Measurements from ENCODE around the gene CEP170. TPM values are rescaled to one million over a fixed set of nuclear protein-coding genes. Genes with fewer than 3 reads are reported as not detected.
"Not testable (repeated sequence)": the region's sequence is repeated elsewhere in the genome, so short reads cannot be mapped to it uniquely, and the experiment has no call there.

Gene CEP170
- total RNA-seq, 2 donors from 2014 or later, result 9.7 to 31.4 TPM

GRCh38 chr1:243186201-243186995 is 68.7 kb downstream of the CEP170 start:
- 91% methylated on average over 8 of the region's 8 CpGs for WGBS
- H3K27ac ChIP-seq; H3K4me3 ChIP-seq; intact Hi-C loops (cut with DNase I); H3K27me3 ChIP-seq (replicated peaks; ENCODE audit: insufficient read depth); H3K4me1 ChIP-seq (replicated peaks); H3K9me3 ChIP-seq; H3K36me3 ChIP-seq; DNase-seq (ENCODE audit: low spot score): not testable (repeated sequence)

GRCh38 chr1:243184787-243185186 is 70.3 kb downstream of the CEP170 start:
- H3K36me3 ChIP-seq; H3K27ac ChIP-seq; H3K9me3 ChIP-seq; DNase-seq (ENCODE audit: low spot score); intact Hi-C loops (cut with DNase I); H3K4me3 ChIP-seq; H3K27me3 ChIP-seq (replicated peaks; ENCODE audit: insufficient read depth); H3K4me1 ChIP-seq (replicated peaks): not testable (repeated sequence)
- 92% methylated on average over 7 of the region's 7 CpGs for WGBS

GRCh38 chr1:243183661-243184060 is 71.4 kb downstream of the CEP170 start:
- DNase-seq (ENCODE audit: low spot score); H3K9me3 ChIP-seq; H3K4me3 ChIP-seq; H3K4me1 ChIP-seq (replicated peaks); H3K36me3 ChIP-seq; H3K27ac ChIP-seq; intact Hi-C loops (cut with DNase I); H3K27me3 ChIP-seq (replicated peaks; ENCODE audit: insufficient read depth): not testable (repeated sequence)

- H3K4me3 ChIP-seq; H3K27me3 ChIP-seq (replicated peaks; ENCODE audit: insufficient read depth): not testable (repeated sequence)
These were observed 71.9 kb downstream of the CEP170 start for GRCh38 chr1:243183176-243183575.

GRCh38 chr1:243179720-243180119 is 75.4 kb downstream of the CEP170 start:
- DNase-seq (ENCODE audit: low spot score), result no peak
- intact Hi-C loops (cut with DNase I), result no loop called here
- TF ChIP-seq POLR2A (IDR thresholded peaks at IDR 0.05), result no peak
- no peak for TF ChIP-seq CTCF (IDR thresholded peaks at IDR 0.05)
- TF ChIP-seq POLR2AphosphoS5 (IDR thresholded peaks at IDR 0.05), result no peak

More at GRCh38 chr1:243183176-243183575, 71.9 kb downstream of the CEP170 start:
- intact Hi-C loops (cut with DNase I); H3K9me3 ChIP-seq; DNase-seq (ENCODE audit: low spot score); H3K4me1 ChIP-seq (replicated peaks); H3K27ac ChIP-seq; H3K36me3 ChIP-seq: not testable (repeated sequence)
- WGBS, result 93% methylated on average over 3 of the region's 3 CpGs

GRCh38 chr1:243177792-243178191 is 77.3 kb downstream of the CEP170 start:
- H3K27ac ChIP-seq; H3K4me3 ChIP-seq; H3K36me3 ChIP-seq; DNase-seq (ENCODE audit: low spot score); H3K4me1 ChIP-seq (replicated peaks); H3K27me3 ChIP-seq (replicated peaks; ENCODE audit: insufficient read depth); intact Hi-C loops (cut with DNase I); H3K9me3 ChIP-seq: not testable (repeated sequence)
- WGBS, result 93% methylated on average over 6 of the region's 6 CpGs

More at GRCh38 chr1:243179720-243180119, 75.4 kb downstream of the CEP170 start:
- H3K27me3 ChIP-seq (replicated peaks; ENCODE audit: insufficient read depth), result no peaks in the 10 kb centered on the region
- 77% methylated on average over 7 of the region's 7 CpGs for WGBS
- H3K4me3 ChIP-seq, result no peak overlapping the region
- no peaks in the 10 kb centered on the region for H3K4me1 ChIP-seq (replicated peaks)
- H3K36me3 ChIP-seq, result no peaks in the 10 kb centered on the region
- no peak overlapping the region for H3K27ac ChIP-seq
- H3K9me3 ChIP-seq, result no peaks in the 10 kb centered on the region

GRCh38 chr1:243173758-243174369 is 81.2 kb downstream of the CEP170 start:
- DNase-seq (ENCODE audit: low spot score); H3K36me3 ChIP-seq; H3K27me3 ChIP-seq (replicated peaks; ENCODE audit: insufficient read depth); H3K9me3 ChIP-seq; H3K4me1 ChIP-seq (replicated peaks); intact Hi-C loops (cut with DNase I); H3K27ac ChIP-seq; H3K4me3 ChIP-seq: not testable (repeated sequence)
- WGBS, result 63% methylated on average over 2 of the region's 2 CpGs

GRCh38 chr1:243164911-243165310 is 90.2 kb downstream of the CEP170 start:
- H3K4me1 ChIP-seq (replicated peaks); intact Hi-C loops (cut with DNase I); H3K9me3 ChIP-seq; H3K36me3 ChIP-seq; DNase-seq (ENCODE audit: low spot score); H3K27me3 ChIP-seq (replicated peaks; ENCODE audit: insufficient read depth); H3K4me3 ChIP-seq; H3K27ac ChIP-seq: not testable (repeated sequence)
- WGBS, result 88% methylated on average over 4 of the region's 4 CpGs

GRCh38 chr1:243150906-243151305 is 104.2 kb downstream of the CEP170 start:
- H3K27ac ChIP-seq; H3K4me3 ChIP-seq; H3K36me3 ChIP-seq; intact Hi-C loops (cut with DNase I); DNase-seq (ENCODE audit: low spot score); H3K9me3 ChIP-seq; H3K4me1 ChIP-seq (replicated peaks); H3K27me3 ChIP-seq (replicated peaks; ENCODE audit: insufficient read depth): not testable (repeated sequence)
- 89% methylated on average over 7 of the region's 7 CpGs for WGBS

GRCh38 chr1:243149120-243149519 is 106.0 kb downstream of the CEP170 start:
- H3K27ac ChIP-seq; DNase-seq (ENCODE audit: low spot score); H3K9me3 ChIP-seq; H3K4me1 ChIP-seq (replicated peaks); H3K27me3 ChIP-seq (replicated peaks; ENCODE audit: insufficient read depth); H3K4me3 ChIP-seq; H3K36me3 ChIP-seq; intact Hi-C loops (cut with DNase I): not testable (repeated sequence)
- WGBS, result 85% methylated on average over 4 of the region's 4 CpGs

GRCh38 chr1:243147351-243147750 is 107.7 kb downstream of the CEP170 start:
- H3K36me3 ChIP-seq; DNase-seq (ENCODE audit: low spot score); H3K4me3 ChIP-seq; intact Hi-C loops (cut with DNase I); H3K27ac ChIP-seq; H3K27me3 ChIP-seq (replicated peaks; ENCODE audit: insufficient read depth); H3K9me3 ChIP-seq; H3K4me1 ChIP-seq (replicated peaks): not testable (repeated sequence)
